ENCODE results near the gene IFNL3.

- TF ChIP-seq, protein P1, sequence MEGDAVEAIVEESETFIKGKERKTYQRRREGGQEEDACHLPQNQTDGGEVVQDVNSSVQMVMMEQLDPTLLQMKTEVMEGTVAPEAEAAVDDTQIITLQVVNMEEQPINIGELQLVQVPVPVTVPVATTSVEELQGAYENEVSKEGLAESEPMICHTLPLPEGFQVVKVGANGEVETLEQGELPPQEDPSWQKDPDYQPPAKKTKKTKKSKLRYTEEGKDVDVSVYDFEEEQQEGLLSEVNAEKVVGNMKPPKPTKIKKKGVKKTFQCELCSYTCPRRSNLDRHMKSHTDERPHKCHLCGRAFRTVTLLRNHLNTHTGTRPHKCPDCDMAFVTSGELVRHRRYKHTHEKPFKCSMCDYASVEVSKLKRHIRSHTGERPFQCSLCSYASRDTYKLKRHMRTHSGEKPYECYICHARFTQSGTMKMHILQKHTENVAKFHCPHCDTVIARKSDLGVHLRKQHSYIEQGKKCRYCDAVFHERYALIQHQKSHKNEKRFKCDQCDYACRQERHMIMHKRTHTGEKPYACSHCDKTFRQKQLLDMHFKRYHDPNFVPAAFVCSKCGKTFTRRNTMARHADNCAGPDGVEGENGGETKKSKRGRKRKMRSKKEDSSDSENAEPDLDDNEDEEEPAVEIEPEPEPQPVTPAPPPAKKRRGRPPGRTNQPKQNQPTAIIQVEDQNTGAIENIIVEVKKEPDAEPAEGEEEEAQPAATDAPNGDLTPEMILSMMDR (conservative IDR thresholded peaks at IDR 0.05 in 1 of 2, IDR thresholded peaks at IDR 0.05 in 1 of 2; ENCODE audit: low read depth in 1 of 2, low read length in 2 of 2) = peak; percentile 9 to 36
- TF ChIP-seq EZH2 (IDR thresholded peaks at IDR 0.05; ENCODE audit: low read length, missing control alignments) = no peak
These were observed 32.4 kb downstream of the IFNL3 start for GRCh38 chr19:39212375-39212742.

Data from fibroblast of lung (primary cell).